ENCODE results near the gene CALN1.

- TF ChIP-seq ZNF331 (CRISPR knock-in tag; IDR thresholded peaks at IDR 0.05; ENCODE audit: low read depth) (no peak), EZH2phosphoT487 (IDR thresholded peaks at IDR 0.05; ENCODE audit: unreplicated experiment) (no peak), POLR2AphosphoS5 (IDR thresholded peaks at IDR 0.05; ENCODE audit: low read depth) (no peak), EZH2 (IDR thresholded peaks at IDR 0.05; ENCODE audit: low read depth, unreplicated experiment) (no peak)
- TF ChIP-seq, protein P1, sequence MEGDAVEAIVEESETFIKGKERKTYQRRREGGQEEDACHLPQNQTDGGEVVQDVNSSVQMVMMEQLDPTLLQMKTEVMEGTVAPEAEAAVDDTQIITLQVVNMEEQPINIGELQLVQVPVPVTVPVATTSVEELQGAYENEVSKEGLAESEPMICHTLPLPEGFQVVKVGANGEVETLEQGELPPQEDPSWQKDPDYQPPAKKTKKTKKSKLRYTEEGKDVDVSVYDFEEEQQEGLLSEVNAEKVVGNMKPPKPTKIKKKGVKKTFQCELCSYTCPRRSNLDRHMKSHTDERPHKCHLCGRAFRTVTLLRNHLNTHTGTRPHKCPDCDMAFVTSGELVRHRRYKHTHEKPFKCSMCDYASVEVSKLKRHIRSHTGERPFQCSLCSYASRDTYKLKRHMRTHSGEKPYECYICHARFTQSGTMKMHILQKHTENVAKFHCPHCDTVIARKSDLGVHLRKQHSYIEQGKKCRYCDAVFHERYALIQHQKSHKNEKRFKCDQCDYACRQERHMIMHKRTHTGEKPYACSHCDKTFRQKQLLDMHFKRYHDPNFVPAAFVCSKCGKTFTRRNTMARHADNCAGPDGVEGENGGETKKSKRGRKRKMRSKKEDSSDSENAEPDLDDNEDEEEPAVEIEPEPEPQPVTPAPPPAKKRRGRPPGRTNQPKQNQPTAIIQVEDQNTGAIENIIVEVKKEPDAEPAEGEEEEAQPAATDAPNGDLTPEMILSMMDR (conservative IDR thresholded peaks at IDR 0.05; ENCODE audit: low read depth in 2 of 2): no peak
These were observed 657.3 kb downstream of the CALN1 start for GRCh38 chr7:71754828-71755227.

Data from GM23338 (cell line).